HCT116 (cell line): ENCODE results near the gene CDK18. TPM values are rescaled to one million over a fixed set of nuclear protein-coding genes. Genes with fewer than 3 reads are reported as not detected.

ENCODE experiments used
- ATAC-seq: fragments of 200-7000 bp; cut with Tn5 transposase; 2 replicates; pipeline ENCODE4 v1.9.1; 2020; ENCODE audit warnings: mild to moderate bottlenecking, moderate library complexity
- BruUV-seq: library from RNA; stranded (reverse); fragments of 400-500 nt; replicated peaks from 2 replicates; lab custom pipeline; 2021; lab: Mats Ljungman, UMichigan
- CTCF ChIA-PET: fragments of 300-600 bp; sonication (Branson Sonifier 250); formaldehyde crosslinking; loops from one replicate; lab custom pipeline; 2021; ENCODE audit warnings: antibody characterized with exemption; lab: Charles Lee
- POLR2A ChIA-PET: fragments of 300-600, 350-600 bp; sonication (Branson Sonifier 250); formaldehyde crosslinking; loops from one replicate; lab custom pipeline; 2021; ENCODE audit warnings: antibody characterized with exemption; lab: Charles Lee
- RAD21 ChIA-PET, 2 experiments: fragments of 300-600 bp; sonication (Branson Sonifier 250); formaldehyde crosslinking; loops; one replicate each; lab custom pipeline; 2023; ENCODE audit warnings: low total read pairs in 2 of 2; ENCODE audit not compliant: uncharacterized antibody in 2 of 2, unreplicated experiment in 2 of 2, low non-redundant PET in 1 of 2; lab: Charles Lee
- DNase-seq: peaks from one replicate; pipeline ENCODE4 v3.0.0-alpha.2; 2010; ENCODE audit warnings: low read depth, low spot score
- H2AFZ ChIP-seq: fragments of 200-600 bp; shearing (Covaris generic), sonication (generic); 2 replicates; pipeline ENCODE4 v1.6.1; 2017; ENCODE audit warnings: low read depth, mixed run types, mixed read lengths, antibody characterized with exemption, low read length; ENCODE audit not compliant: poor library complexity, severe bottlenecking
- H3K27ac ChIP-seq: 2 replicates; pipeline ENCODE4 v1.5.1; 2012; ENCODE audit warnings: low read depth, low read length
- H3K27me3 ChIP-seq: fragments of 200-600 bp; sonication (generic); 2 replicates; pipeline ENCODE4 v1.6.1; 2016; ENCODE audit warnings: mixed run types, low read length, mixed read lengths; ENCODE audit not compliant: insufficient read depth
- H3K36me3 ChIP-seq, 2 experiments: fragments of 200-500 bp in 1 of 2; fragments of 200-600 bp in 1 of 2; sonication (Bioruptor generic) in 1 of 2; sonication (generic) in 1 of 2; 2 replicates each; pipeline versions ENCODE4 v1.5.1 to v1.6.1; 2014 to 2016; ENCODE audit warnings: low read length in 2 of 2, inconsistent platforms in 1 of 2, mixed read lengths in 1 of 2, mixed run types in 1 of 2; ENCODE audit not compliant: insufficient read depth in 2 of 2, control insufficient read depth in 1 of 2
- H3K4me1 ChIP-seq, 2 experiments: fragments of 200-600 bp in 1 of 2; sonication (generic) in 1 of 2; 2 replicates each; pipeline versions ENCODE4 v1.5.1 to v1.6.1; 2012 to 2017; ENCODE audit warnings: low read length in 2 of 2, inconsistent platforms in 1 of 2, mild to moderate bottlenecking in 1 of 2, mixed read lengths in 1 of 2, mixed run types in 1 of 2, moderate library complexity in 1 of 2; ENCODE audit not compliant: insufficient read depth in 2 of 2, control insufficient read depth in 1 of 2
- H3K4me2 ChIP-seq: fragments of 200-600 bp; sonication (generic); 2 replicates; pipeline ENCODE4 v1.6.1; 2017; ENCODE audit warnings: mixed run types, low read length, mixed read lengths
- H3K4me3 ChIP-seq, 2 experiments: fragments of 200-600 bp in 1 of 2; sonication (generic) in 1 of 2; replicated peaks in 1 of 2; 2 replicates each; pipeline ENCODE4 v1.5.1; 2011 to 2016; ENCODE audit warnings: low read length in 2 of 2, control low read depth in 1 of 2, low read depth in 1 of 2, mild to moderate bottlenecking in 1 of 2, mixed read lengths in 1 of 2, mixed run types in 1 of 2
- H3K79me2 ChIP-seq: fragments of 200-600 bp; sonication (generic); 2 replicates; pipeline ENCODE4 v1.6.1; 2017; ENCODE audit warnings: mild to moderate bottlenecking, mixed run types, low read length, moderate library complexity, mixed read lengths; ENCODE audit not compliant: insufficient read depth
- H3K9ac ChIP-seq: fragments of 200-600 bp; sonication (generic); 2 replicates; pipeline ENCODE4 v1.6.1; 2016; ENCODE audit warnings: low read length, mixed read lengths
- H3K9me2 ChIP-seq: fragments of 200-600 bp; sonication (generic), shearing (Covaris generic); 2 replicates; pipeline ENCODE4 v1.6.1; 2017; ENCODE audit warnings: mixed run types, mild to moderate bottlenecking, moderate library complexity; ENCODE audit not compliant: insufficient read depth
- H3K9me3 ChIP-seq, 2 experiments: fragments of 200-500 bp in 1 of 2; fragments of 200-600 bp in 1 of 2; sonication (Bioruptor generic) in 1 of 2; sonication (generic) in 1 of 2; 2 replicates each; pipeline ENCODE4 v1.6.1; 2014 to 2017; ENCODE audit warnings: low read length in 2 of 2, mixed read lengths in 2 of 2, inconsistent platforms in 1 of 2, low read depth in 1 of 2, mild to moderate bottlenecking in 1 of 2, mixed run types in 1 of 2, moderate library complexity in 1 of 2; ENCODE audit not compliant: control insufficient read depth in 1 of 2, insufficient read depth in 1 of 2
- H4K20me1 ChIP-seq: fragments of 200-600 bp; sonication (generic), shearing (Covaris generic); 2 replicates; pipeline ENCODE4 v1.6.1; 2017; ENCODE audit warnings: mixed run types, mild to moderate bottlenecking, moderate library complexity; ENCODE audit not compliant: insufficient read depth
- CBX3 ChIP-seq: IDR thresholded peaks from 2 replicates; pipeline ENCODE4 v1.6.1; 2012; ENCODE audit warnings: low read depth
- EZH2 ChIP-seq: fragments of 200-600 bp; sonication (generic); IDR thresholded peaks from 2 replicates; pipeline ENCODE4 v1.6.1; 2017; ENCODE audit warnings: antibody characterized with exemption, mixed run types
- POLR2A ChIP-seq: IDR thresholded peaks from 2 replicates; pipeline ENCODE4 v1.7.0; 2011; ENCODE audit warnings: borderline replicate concordance; ENCODE audit not compliant: insufficient read depth, insufficient read length; ENCODE audit errors: extremely low read depth
- REST ChIP-seq: IDR thresholded peaks from 2 replicates; pipeline ENCODE4 v1.6.1; 2012; ENCODE audit warnings: low read depth
- SP1 ChIP-seq: IDR thresholded peaks from 2 replicates; pipeline ENCODE4 v1.6.1; 2012; ENCODE audit warnings: low read depth
- YY1 ChIP-seq: IDR thresholded peaks from 2 replicates; pipeline ENCODE4 v1.6.1; 2011; ENCODE audit warnings: low read length, low read depth, moderate library complexity, mild to moderate bottlenecking; ENCODE audit not compliant: insufficient replicate concordance; ENCODE audit errors: extremely low read depth
- ZFX ChIP-seq: fragments of 450-650 bp; IDR thresholded peaks from 2 replicates; pipeline ENCODE4 v1.6.1; 2017
- intact Hi-C: fragments of 100-400 bp; cut with micrococcal nuclease; formaldehyde crosslinking; loops from 2 replicates; pipeline ENCODE4 v1.10.0; 2022
- total RNA-seq: library from RNA; stranded (reverse); gene quantifications from one replicate; pipeline ENCODE4 v1.2.1, GENCODE V29; 2021; ENCODE audit not compliant: unreplicated experiment
- TF ChIP-seq, protein P1 (sequence below): IDR thresholded peaks from 2 replicates; pipeline ENCODE4 v1.6.1; 2011; ENCODE audit warnings: mild to moderate bottlenecking, low read length, moderate library complexity; ENCODE audit not compliant: insufficient replicate concordance; ENCODE audit errors: extremely low read depth

The CDK18 gene
- total RNA-seq, 1 experiment from 2014 or later, result 32.0 TPM

DNA sequence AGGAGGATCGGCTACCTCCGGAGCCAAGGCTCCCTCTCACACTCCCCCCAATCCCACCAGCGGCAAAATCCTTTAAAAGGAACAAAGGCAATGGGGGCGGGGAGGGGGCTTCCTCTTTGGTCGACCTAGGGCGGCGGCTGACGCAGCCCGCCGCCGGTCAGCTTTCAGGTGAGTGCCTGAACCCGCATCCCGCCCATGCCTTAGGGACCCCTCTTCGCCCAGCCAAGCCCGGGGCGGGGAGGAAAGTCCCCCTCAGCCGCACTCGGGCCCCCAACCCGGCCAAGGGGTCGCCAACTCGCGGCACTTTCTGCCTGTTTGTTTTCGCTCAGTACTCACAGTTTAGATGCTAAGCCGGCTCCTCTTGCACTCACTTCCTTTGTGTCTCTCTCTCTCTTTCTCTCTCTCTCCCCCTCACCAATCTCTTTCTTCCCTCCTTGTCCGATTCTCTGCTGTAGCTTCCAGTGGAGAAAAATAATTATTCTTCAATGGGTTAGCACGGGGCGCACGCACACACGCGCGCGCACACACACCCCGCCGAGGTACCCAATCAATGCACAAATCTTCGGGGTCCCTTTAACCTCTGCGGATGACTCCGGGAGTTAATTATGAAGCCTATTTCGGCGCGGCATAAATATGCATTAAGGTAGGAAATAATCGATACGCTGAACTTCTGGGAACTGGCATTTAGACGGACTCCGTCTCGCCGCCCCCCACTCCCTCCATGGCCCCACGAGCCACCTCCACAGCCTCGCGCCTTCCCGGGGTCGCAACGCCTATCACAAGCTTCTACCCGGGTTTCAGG, 48.7 kb upstream of the CDK18 start, which contains the start of gene BLACAT1:
BLACAT1 (minus strand) TSS at position 465 of the 802 bp plus-strand sequence.
- Histone ChIP-seq H4K20me1 (no peaks in the 10 kb centered on the region), H3K9ac (peak within 1 kb of the TSS; percentile 48; the same call in 1 of the 2 replicates), H3K27ac (peak within 1 kb of the TSS; percentile 23; the same call in 1 of the 2 replicates), H3K36me3 (no peaks in the 10 kb centered on the region), H3K4me1 (peaks cover 20 to 54% of the 10 kb centered on the region in 2 experiments), H3K79me2 (no peaks in the 10 kb centered on the region), H3K4me2 (peak within 1 kb of the TSS; percentile 86), H3K27me3 (0 out of 2 replicates have a peak, but pooled peaks cover 7% of the 10 kb centered on the region), H2AFZ (peak within 1 kb of the TSS; percentile 76), H3K9me2 (no peaks in the 10 kb centered on the region), H3K9me3 (no peaks in the 10 kb centered on the region), H3K4me3 (peak within 1 kb of the TSS; percentile 45 to 60)
- ChIA-PET RAD21 (no interaction called here), CTCF (interaction anchor here (1.1 to 2.9 kb wide), 2 partner anchors 30 kb away, joined by 3 to 11 read pairs; no protein-coding TSS in a partner anchor), POLR2A (no interaction called here)
- intact Hi-C loops, result no loop called here
- BruUV-seq, result no TSS peak
- DNase-seq (no peak), ATAC-seq (no peak)
- no peak for TF ChIP-seq EZH2
- TF ChIP-seq, protein P1, sequence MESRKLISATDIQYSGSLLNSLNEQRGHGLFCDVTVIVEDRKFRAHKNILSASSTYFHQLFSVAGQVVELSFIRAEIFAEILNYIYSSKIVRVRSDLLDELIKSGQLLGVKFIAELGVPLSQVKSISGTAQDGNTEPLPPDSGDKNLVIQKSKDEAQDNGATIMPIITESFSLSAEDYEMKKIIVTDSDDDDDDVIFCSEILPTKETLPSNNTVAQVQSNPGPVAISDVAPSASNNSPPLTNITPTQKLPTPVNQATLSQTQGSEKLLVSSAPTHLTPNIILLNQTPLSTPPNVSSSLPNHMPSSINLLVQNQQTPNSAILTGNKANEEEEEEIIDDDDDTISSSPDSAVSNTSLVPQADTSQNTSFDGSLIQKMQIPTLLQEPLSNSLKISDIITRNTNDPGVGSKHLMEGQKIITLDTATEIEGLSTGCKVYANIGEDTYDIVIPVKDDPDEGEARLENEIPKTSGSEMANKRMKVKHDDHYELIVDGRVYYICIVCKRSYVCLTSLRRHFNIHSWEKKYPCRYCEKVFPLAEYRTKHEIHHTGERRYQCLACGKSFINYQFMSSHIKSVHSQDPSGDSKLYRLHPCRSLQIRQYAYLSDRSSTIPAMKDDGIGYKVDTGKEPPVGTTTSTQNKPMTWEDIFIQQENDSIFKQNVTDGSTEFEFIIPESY, result no peak
- TF ChIP-seq ZFX, result no peak
- no peak for TF ChIP-seq YY1
- TF ChIP-seq POLR2A, result no peak
- no peak for TF ChIP-seq REST
- no peak for TF ChIP-seq CBX3
- TF ChIP-seq SP1, result no peak
